Activated T-cell treated with anti-CD3 and anti-CD28 coated beads for 4 hours (primary cell): ENCODE data around the gene CST8.

ENCODE experiments used
- DNase-seq: peaks from one replicate; pipeline ENCODE4 v3.0.0-alpha.2; 2020

CST8 gene

DNA sequence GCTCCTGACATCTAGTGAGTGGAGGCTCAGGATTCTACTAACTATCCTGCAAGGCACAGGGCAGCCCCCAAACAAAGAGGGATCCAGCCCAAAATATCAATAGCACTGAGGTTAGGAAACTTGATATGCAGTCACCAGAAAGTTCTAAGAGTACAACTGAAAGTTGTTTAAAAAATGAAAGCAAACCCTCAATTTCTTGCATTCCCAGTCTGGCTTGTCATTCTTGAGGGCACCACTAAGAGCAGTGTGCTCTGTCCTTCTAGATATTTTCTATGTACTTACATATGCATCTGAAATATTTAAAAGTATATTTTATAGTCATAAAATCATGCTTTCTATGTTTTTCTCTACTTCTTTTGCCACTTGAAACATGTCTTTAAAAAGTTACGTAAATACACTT, 35.9 kb downstream of the CST8 start:
- no peak for DNase-seq

DNA sequence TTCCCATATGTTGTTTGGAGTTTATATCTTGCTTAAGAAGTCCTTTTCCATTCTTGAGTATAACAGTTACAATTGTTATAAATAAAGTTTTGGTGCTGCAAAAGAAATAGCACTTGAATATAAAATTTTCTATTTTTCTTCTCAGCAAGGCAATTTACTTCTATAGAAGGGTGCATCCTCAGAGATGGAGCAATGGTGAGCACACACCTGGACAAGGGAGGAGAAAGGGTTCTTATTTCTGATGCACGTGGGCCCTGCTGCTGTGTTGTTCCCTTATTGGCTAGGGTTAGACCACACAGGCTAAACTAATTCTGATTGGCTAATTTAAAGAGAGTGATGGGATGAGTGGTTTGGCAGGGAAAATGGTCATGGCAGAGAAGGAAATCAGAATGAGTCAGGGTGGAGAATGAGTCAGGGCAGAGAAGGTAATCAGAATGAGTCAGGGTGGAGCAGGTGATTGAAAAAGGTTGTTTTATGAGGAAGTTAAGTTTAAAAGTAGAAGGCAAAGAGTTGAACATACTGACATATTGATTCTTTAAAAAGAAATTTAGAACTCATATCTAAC, 38.0 kb downstream of the CST8 start:
- no peak for DNase-seq

DNA sequence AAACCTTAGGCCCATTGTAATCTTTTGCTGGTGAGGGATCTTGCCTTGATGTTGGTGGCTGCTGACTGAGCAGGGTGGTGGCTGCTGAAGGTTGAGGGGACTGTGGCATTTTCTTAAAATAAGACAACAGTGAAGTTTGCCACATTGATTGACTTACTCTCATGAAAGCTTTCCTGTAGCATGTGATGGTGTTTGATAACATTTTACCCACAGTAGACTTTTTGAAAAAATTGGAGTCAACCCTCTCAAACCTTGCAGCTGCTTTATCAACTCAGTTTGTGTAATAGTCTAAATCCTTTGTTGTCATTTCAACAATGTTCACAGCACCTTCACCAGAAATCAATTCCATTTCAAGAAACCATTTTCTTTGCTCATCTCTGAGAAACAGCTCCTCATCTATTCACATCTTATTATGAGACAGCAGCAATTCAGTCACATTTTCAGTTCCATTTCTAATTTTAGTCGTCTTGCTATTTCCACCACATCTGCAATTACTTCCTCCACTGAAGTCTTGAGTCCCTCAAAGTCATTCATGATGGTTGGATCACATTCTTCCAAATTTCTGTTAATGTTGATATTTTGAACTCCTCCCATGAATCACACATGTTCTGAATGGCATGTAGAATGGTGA, 40.1 kb downstream of the CST8 start:
- DNase-seq: no peak

DNA sequence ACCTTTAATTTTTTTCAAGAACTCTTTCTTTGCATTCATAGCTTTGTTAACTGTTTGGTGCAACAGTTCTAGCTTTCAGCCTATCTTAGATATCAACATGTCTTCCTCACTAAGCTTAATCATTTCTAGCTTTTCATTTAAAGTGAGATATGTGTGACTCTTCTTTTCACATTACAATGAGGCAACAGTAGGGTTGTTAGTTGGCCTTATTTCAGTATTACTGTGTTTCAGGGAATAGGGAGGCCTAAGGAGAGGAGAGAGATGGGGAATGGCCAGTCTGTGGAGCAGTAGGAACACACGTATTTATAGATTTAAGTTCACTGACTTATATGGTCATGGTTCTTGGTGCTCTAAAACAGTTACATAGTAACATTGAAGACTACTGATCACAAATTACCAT, 41.6 kb downstream of the CST8 start:
- no peak for DNase-seq

DNA sequence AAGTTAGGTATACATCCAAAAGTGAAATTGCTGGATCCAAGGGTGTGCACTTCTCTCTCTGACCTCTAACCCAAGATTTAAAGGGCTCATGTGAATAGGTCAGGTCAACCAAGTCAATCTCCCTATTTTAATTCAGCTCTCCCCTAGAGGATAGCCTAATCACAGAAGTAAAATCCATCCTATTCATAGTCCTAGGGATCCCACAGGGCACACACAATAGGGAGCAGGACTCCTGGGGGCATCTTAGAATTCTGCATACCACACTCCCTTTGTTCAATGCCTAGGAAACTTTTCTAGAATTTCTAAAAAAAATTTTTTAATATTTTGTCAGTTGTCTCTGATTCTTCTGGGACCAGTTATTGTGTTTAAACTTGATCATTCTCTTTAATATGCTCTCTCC, 42.2 kb downstream of the CST8 start:
- DNase-seq: no peak

DNA sequence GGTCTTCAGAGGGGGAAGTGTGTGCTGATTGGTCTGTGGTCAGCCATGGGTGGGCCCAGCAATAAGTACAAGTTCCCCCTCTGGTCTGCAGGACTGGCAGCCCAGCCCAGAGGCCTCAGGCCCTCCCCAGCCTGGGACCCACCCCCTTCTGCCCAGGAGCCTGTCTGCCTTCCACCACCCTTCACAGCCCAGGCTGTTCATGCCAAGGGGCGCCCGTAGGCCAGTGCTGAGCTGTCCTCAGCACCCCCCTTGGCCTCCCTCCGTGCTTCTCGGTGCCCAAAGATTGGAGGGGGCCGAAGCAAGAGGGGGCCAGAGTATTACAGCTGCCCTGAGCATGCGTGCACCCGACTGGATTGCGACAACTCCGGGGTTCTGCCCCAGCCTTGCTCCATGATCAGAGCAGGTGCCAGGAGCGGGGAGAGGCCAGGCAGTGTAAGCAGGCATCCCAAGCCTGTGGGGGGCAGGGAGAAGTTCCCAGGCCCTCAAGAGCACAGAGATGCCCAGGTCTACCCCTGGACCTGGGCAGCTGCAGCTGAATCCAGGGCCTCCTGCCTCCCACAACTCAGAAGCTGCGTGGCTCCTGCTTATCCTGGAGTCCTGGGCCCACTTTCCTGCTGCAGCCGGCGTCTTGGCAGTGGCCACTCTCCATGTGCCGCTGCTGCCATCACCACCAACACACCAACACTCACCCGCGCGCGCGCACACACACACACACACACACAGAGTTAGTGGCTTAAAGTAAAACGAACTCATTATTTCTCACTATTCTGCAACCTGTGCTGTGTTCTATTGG, 44.1 kb downstream of the CST8 start:
- no peak for DNase-seq

DNA sequence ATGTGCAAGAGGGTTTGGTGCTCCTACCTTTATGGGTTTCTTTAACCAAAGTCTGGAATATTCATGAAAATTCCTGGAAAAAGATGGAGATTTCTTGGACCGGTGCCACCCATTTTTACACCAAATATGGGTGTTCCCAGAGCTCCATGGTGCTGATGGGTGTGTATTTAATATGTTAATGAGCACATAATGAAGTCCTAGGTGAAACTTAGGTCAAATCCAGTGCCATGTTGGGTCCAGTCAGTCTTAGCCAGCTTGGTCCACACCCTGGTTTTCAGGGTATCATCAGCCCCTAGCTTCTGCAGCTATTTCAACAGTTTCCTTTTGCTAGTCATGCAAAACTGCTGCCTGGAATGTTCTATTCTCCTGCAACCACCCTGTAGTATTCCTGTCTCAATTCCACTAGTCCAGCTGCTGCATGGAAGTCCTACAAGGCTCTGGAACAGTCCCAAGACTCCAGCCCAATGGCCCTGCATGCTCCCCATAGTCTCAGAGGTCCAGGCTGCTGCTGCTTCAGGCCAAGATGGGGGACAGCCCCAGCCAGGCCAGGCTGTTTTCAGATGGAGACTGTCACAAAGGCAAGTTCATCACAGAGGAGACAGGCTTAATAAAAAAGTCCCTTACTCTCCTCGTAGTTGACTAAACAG, 45.5 kb downstream of the CST8 start:
- DNase-seq: no peak

DNA sequence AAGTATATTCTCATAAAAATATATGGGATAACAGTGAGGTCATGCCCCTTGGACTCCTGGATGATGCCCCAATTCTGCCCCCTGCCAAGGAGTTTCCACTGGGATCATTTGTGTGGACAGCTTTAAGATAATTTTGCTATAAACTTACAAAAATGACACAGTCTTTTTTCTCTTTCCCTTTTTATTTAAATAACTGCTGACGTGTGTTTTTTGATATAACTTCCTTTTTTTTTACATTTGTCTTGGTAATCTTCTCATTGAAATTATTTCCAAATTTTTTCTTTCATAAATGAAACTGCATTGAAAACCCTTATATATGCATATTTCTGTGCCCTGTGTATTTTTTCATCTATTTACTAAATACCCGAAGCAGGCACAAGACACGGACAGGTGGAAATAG, 46.1 kb downstream of the CST8 start:
- DNase-seq: no peak

DNA sequence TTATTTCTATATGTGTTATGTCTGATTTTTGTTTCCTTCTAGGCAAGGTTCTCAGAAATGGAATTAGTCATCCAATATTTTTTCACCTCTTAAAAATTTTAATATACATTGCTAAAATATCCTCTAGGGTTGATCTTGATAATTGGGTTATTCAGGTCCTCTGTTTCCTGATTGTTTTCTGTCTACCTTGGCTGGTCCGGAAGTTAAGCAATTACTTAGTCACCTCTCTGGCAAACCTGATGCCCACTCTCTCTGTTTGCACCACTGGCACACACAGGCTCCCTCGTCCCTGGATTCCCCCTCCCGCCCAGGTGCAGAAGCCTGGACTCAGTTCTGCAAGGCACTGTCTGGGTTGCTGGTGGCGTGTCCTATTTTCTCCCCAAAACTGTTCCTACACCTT, 49.7 kb downstream of the CST8 start:
- no peak for DNase-seq

DNA sequence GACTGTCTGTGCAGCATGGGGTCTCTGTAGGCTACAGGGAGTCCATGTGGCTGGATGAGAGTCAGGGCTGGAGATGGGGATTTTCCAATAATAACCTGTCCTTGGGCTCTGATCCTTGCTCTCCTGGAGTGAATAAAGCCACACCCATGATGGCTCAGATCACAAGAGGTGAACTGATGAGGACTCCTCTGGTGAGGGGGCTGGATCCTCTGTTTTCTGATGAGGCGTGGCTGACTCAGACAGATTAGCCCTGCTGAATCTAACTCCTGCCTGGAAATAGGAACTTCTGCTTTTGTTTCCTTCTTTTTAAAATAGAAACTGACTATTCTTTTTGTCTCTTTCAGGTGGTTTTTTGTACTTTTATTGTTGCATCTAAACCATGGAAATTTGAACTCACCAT, 50.4 kb downstream of the CST8 start:
- DNase-seq: no peak

DNA sequence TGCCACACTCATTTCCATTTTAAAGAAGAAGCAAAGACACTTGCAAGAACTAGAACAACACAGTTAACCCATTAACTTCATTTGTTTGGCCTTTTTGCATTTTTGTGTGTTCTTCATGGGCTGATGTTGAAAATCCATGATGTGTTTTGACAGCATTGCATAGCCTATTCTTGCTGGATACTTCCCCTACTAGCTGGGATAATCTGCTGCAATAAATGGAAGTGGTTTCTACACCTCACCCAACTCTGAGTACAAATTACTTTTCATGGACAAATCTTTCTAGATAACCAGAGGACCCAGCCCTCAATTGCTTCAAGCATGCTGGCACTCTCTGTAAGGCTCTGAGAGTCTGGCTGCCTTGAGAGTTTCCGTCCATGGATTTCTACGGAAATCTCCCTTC, 50.9 kb downstream of the CST8 start:
- DNase-seq: no peak

DNA sequence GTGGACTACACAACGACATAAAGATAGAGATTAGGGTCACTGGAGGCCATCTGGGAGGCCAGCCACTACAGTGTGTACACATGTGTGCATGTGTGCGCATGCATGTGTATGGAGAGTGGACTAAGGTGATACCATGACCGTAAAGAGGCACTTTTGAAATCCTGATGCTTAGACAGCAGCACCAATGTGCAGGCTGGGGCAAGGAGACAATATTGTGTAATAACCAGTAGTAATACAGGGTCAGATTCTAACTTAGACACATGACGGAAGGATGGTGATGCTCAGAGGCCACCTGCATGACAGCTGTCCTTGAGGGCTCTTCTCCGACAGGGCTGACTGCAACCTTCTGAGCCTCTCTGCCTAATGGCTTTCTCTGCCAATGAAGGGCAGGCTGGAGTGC, 51.9 kb downstream of the CST8 start:
- DNase-seq: no peak

DNA sequence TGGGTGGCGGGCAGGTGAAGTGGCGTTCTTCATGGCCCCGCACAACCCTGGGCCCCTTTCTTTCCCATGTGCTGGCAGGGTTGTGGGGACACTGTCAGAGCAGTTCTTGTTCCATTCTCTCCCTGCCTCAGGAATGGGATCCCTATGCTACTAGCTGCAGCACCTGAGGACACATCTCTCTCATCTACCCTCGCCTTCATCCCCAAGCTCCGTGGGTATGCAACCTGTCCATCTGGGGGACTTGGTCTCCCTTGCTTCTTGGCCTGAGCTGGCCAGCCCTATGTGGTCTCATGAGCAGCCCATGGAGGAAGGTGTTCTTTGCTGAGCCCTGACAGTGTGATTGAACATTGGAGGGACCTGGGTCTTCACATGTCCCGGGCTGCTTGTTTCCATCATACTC, 53.2 kb downstream of the CST8 start:
- DNase-seq: no peak
